Measurements from ENCODE around the gene PARP9. TPM values are rescaled to one million over a fixed set of nuclear protein-coding genes. Genes with fewer than 3 reads are reported as not detected.

PARP9 gene
- total and polyA plus RNA-seq, 2 of the 8 experiments (the other 6 are each of a cell fraction or from before 2014, with no cell fraction given), result 3.7 to 4.5 TPM

DNA sequence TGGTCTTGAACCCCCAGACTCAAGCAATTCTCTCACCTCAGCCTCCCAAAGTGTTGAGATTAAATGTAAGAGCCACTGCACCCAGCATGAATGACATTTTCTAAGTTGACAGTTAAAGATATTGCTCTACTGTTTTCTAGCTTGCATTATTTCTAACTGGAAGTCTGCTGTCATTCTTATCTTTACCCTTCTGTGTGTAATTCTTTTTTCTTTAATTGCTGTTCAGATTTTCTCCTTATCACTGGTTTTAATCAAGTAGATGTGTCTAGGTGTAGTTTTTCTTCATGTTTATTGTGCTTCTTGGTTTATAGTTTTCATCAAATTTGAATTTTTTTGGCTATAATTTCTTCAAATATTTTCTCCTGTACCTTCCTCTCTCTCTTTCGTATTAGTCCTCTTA is 18.3 kb upstream of the PARP9 start:
- Histone ChIP-seq H3K4me2 (ENCODE audit: insufficient read depth in 1 of 2, low read depth in 2 of 2, low read length in 2 of 2) (no peak overlapping the region), H2AFZ (ENCODE audit: low read length) (no peak overlapping the region), H3K36me3 (ENCODE audit: control insufficient read depth in 2 of 4, insufficient read depth in 4 of 4, low read length in 3 of 4) (peaks cover 0 to 3% (median 0%) of the 10 kb centered on the region in 4 experiments; a peak in 3 of 8 replicates), H3K4me1 (replicated peaks in 1 of 4; ENCODE audit: control insufficient read depth in 3 of 4, insufficient read depth in 4 of 4, low read length in 3 of 4) (no peaks in the 10 kb centered on the region), H3K23ac (ENCODE audit: insufficient read length) (no peak overlapping the region), H2BK12ac (ENCODE audit: low read depth, low read length) (no peak overlapping the region), H3K79me2 (ENCODE audit: control insufficient read depth in 1 of 2, insufficient read depth in 2 of 2, low read length in 2 of 2) (no peaks in the 10 kb centered on the region), H2BK120ac (replicated peaks; ENCODE audit: low read depth, low read length) (no peak overlapping the region), H3K27me3 (replicated peaks in 1 of 4; ENCODE audit: control insufficient read depth in 3 of 4, extremely low read depth in 1 of 4, insufficient read depth in 3 of 4, low read length in 3 of 4) (peaks cover 0 to 5% (median 2%) of the 10 kb centered on the region in 4 experiments; a peak in 3 of 7 replicates), H2BK5ac (ENCODE audit: low read depth, low read length) (no peak overlapping the region), H4K8ac (ENCODE audit: extremely low read depth, insufficient read depth, low read length) (no peak overlapping the region), H2BK15ac (ENCODE audit: low read length) (no peak overlapping the region), H3K4me3 (ENCODE audit: extremely low read depth in 1 of 4, insufficient read depth in 2 of 4, low read depth in 3 of 4, low read length in 4 of 4) (no peak overlapping the region), H3K18ac (ENCODE audit: extremely low read depth, low read length) (no peak overlapping the region), H4K5ac (ENCODE audit: insufficient read length, low read depth, low read length) (no peak overlapping the region), H2BK20ac (ENCODE audit: low read length) (no peak overlapping the region), H3K27ac (ENCODE audit: low read depth, low read length) (no peak overlapping the region), H2AK5ac (ENCODE audit: low read depth, low read length) (no peak overlapping the region), H4K20me1 (replicated peaks in 1 of 2; ENCODE audit: control insufficient read depth in 1 of 2, insufficient read depth in 2 of 2, low read length in 2 of 2) (no peaks in the 10 kb centered on the region), H3K79me1 (ENCODE audit: low read depth, low read length) (no peaks in the 10 kb centered on the region), H3K23me2 (ENCODE audit: low read depth, low read length) (no peaks in the 10 kb centered on the region; the same call in 1 of the 2 replicates), H3K9ac (replicated peaks in 1 of 4; ENCODE audit: extremely low read depth in 1 of 4, low read depth in 3 of 4, low read length in 3 of 4) (no peak overlapping the region), H3K4ac (replicated peaks; ENCODE audit: insufficient read length, low read depth, low read length) (no peak overlapping the region), H3K56ac (replicated peaks; ENCODE audit: insufficient read length, low read depth, low read length) (no peak overlapping the region), H4K91ac (replicated peaks; ENCODE audit: insufficient read length, low read length) (no peak overlapping the region), H3K9me3 (ENCODE audit: insufficient read depth in 2 of 2, low read depth in 1 of 2, low read length in 1 of 2) (peaks cover 7 to 8% of the 10 kb centered on the region in 2 experiments; a peak in 3 of 4 replicates), H3K14ac (ENCODE audit: insufficient read length) (no peak overlapping the region)
- no peak for DNase-seq (ENCODE audit: low read depth in 1 of 2, low spot score in 2 of 2)
- WGBS, 2 experiments (ENCODE audit: extremely low coverage in 1 of 2, insufficient coverage in 1 of 2, insufficient read length in 1 of 2, insufficient replicate concordance in 2 of 2, low coverage in 1 of 2, low lambda C conversion rate in 2 of 2, missing lambda C conversion rate in 1 of 2), result 78% methylated on average over 1 of the region's 1 CpG; no CpG with 5 or more reads in 1 of the 2 experiments
- ChIA-PET POLR2A (ENCODE audit: partially characterized antibody) (no interaction called here), CTCF (ENCODE audit: partially characterized antibody) (no interaction called here)
- TF ChIP-seq CTCF (IDR thresholded peaks at IDR 0.05; ENCODE audit: control extremely low read depth in 1 of 3, insufficient read depth in 1 of 3, low read depth in 1 of 3, low read length in 3 of 3) (no peak), ATF3 (IDR thresholded peaks at IDR 0.05; ENCODE audit: insufficient read depth, low read depth, low read length) (no peak), POU5F1 (IDR thresholded peaks at IDR 0.05; ENCODE audit: low read depth, low read length) (no peak), CBX8 (IDR thresholded peaks at IDR 0.05; ENCODE audit: borderline replicate concordance, low read depth, low read length) (no peak), TAF1 (IDR thresholded peaks at IDR 0.05; ENCODE audit: low read depth, low read length) (no peak), SUZ12 (IDR thresholded peaks at IDR 0.05; ENCODE audit: low read length) (no peak), EP300 (IDR thresholded peaks at IDR 0.05; ENCODE audit: borderline replicate concordance in 1 of 2, low read depth in 2 of 2, low read length in 2 of 2) (no peak), RNF2 (IDR thresholded peaks at IDR 0.05; ENCODE audit: borderline replicate concordance, low read depth, low read length, missing control alignments, poor library complexity, severe bottlenecking) (no peak), TCF12 (IDR thresholded peaks at IDR 0.05; ENCODE audit: low read depth, low read length) (no peak)
- FAIRE-seq, result no peak
